Fibroblast of the aortic adventitia (primary cell): ENCODE data around the gene SLC25A13. TPM values are rescaled to one million over a fixed set of nuclear protein-coding genes. Genes with fewer than 3 reads are reported as not detected.

Experiments used
- DNase-seq: peaks from one replicate; pipeline ENCODE4 v3.0.0-alpha.2; 2010; ENCODE audit warnings: low read depth
- H3K4me3 ChIP-seq: 2 replicates; pipeline ENCODE4 v1.5.1; 2011; ENCODE audit warnings: low read depth, mild to moderate bottlenecking, control low read depth, low read length, moderate library complexity
- total RNA-seq: library from RNA; depleted of rRNA; stranded (reverse); fragments of >200 nt; gene quantifications from 2 replicates; pipeline ENCODE4 v1.2.3, GENCODE V29; 2012; ENCODE audit warnings: low replicate concordance
- TF ChIP-seq, protein P1 (sequence below): IDR thresholded peaks from 2 replicates; pipeline ENCODE4 v1.5.1; 2011; ENCODE audit warnings: mild to moderate bottlenecking, low read length, control low read depth, inconsistent platforms; ENCODE audit not compliant: insufficient read depth

Gene SLC25A13
- total RNA-seq, 1 donor = 14.3 TPM

DNA sequence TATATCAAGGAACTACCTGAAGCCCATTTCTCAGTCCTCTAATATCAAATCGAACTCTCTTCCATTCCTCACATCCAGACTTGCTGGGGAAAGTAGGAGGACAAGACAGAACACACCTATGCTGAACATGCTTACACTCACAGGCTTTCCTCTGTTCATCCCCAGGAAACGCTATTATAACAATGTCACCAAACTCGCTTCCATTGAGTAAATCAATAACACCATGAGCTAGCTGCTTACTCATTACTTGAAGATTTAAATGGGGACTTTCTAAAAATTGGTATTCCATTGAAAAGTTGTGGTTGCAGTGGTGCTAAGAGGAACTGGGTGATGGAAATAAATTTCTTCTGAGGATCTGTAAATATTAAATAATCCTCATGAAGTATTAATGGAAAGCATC, 88.8 kb downstream of the SLC25A13 start:
- DNase-seq = no peak
- H3K4me3 ChIP-seq = no peak overlapping the region
- TF ChIP-seq, protein P1, sequence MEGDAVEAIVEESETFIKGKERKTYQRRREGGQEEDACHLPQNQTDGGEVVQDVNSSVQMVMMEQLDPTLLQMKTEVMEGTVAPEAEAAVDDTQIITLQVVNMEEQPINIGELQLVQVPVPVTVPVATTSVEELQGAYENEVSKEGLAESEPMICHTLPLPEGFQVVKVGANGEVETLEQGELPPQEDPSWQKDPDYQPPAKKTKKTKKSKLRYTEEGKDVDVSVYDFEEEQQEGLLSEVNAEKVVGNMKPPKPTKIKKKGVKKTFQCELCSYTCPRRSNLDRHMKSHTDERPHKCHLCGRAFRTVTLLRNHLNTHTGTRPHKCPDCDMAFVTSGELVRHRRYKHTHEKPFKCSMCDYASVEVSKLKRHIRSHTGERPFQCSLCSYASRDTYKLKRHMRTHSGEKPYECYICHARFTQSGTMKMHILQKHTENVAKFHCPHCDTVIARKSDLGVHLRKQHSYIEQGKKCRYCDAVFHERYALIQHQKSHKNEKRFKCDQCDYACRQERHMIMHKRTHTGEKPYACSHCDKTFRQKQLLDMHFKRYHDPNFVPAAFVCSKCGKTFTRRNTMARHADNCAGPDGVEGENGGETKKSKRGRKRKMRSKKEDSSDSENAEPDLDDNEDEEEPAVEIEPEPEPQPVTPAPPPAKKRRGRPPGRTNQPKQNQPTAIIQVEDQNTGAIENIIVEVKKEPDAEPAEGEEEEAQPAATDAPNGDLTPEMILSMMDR = no peak

DNA sequence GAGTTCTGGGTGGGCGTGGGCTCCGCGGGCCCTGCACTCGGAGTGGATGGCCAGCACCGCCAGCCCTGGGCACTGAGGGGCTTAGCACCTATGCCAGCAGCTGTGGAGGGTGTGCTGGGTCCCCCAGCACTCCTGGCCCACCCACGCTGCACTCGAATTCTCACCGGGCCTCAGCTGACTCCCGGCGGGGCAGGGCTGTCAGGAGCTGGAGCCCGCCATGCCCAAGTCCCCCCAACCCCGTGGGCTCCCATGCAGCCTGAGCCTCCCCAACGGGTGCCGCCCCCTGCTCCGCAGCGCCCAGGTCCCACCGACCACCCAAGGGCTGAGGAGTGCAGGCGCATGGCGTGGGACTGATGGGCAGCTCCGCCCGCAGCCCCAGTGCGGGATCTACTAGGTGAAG, 93.1 kb downstream of the SLC25A13 start:
- no peak for DNase-seq
- TF ChIP-seq, protein P1 = no peak
- no peak overlapping the region for H3K4me3 ChIP-seq

DNA sequence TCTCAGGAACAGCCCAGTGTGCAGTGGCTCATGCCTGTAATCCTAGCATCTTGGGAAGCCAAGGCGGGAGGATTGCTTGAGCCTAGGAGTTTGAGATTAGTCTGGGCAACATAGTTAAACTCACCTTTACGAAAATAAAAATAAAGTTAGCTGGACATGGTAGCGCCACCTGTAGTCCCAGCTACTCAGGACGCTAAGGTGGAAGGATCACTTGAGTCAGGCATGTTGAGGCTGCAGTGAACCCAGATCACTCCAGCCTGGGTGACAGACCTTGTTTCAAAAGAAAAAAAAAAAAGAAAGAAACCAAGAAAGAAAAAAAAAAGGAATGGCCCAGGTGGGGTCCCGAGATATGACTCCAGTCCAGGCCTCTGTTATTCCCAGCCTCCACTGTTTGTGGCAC, 96.6 kb downstream of the SLC25A13 start:
- no peak for DNase-seq
- TF ChIP-seq, protein P1 = no peak
- no peak overlapping the region for H3K4me3 ChIP-seq

DNA sequence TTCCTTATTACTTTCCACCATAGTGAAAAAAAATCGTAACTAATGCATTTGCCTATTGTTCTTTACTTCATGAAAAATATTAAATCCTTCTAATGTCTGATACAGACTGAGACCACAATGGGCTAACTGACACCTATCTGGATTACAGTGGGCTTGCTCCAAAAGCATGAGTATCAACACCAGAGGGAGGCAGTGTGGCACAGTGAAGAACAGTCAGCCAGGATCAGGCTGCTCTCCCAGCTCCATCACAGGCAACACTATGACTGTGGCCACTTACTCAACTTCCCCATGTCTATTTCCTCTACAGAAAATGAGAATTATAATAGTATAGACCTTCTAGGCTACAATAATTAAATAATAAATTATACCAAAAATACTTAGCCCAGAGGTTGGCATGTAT, 97.2 kb downstream of the SLC25A13 start:
- TF ChIP-seq, protein P1 = peak; percentile 11

DNA sequence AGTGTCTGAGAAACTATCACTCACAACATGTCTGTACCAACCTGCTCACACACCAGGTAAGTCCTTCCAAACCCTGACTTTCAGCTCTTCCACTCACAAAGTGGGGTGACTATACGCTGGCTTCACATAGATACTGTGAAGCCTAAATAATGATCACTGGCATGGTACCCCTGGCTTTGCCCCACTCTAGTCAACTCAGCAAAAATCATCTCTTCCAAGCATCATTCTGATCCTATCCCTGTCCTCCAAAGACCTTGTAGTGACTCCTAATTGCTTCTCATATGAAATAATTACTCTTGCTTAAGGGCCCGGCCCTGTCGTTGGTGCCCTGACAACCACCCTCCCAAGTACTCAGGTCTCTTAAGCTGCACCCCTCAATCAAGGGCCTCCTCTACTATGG, 97.8 kb downstream of the SLC25A13 start:
- TF ChIP-seq, protein P1 = no peak
- H3K4me3 ChIP-seq = no peak overlapping the region
- DNase-seq = no peak

More for the DNA sequence above, 97.2 kb downstream of the SLC25A13 start:
- no peak for DNase-seq
- no peak overlapping the region for H3K4me3 ChIP-seq

DNA sequence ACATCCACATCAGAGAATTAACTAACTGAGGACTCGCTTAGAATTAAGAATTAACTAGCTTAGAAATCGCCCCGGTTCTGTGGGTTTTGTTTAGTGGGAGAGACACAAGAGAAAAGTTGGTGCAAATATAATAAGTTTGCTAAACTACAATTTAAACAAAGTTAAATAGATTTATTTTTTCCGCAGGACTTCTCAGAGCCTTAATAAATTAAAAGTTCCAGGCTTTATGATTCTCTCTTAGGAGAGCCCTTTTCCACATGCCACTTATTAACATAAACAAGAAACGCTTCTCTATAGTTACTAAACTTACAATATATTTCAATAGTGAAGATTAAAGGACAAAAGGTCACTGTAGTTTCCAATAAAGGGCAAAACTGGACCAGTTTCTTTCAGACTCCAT, 100.0 kb downstream of the SLC25A13 start:
- TF ChIP-seq, protein P1 = no peak
- no peak overlapping the region for H3K4me3 ChIP-seq
- DNase-seq = no peak

DNA sequence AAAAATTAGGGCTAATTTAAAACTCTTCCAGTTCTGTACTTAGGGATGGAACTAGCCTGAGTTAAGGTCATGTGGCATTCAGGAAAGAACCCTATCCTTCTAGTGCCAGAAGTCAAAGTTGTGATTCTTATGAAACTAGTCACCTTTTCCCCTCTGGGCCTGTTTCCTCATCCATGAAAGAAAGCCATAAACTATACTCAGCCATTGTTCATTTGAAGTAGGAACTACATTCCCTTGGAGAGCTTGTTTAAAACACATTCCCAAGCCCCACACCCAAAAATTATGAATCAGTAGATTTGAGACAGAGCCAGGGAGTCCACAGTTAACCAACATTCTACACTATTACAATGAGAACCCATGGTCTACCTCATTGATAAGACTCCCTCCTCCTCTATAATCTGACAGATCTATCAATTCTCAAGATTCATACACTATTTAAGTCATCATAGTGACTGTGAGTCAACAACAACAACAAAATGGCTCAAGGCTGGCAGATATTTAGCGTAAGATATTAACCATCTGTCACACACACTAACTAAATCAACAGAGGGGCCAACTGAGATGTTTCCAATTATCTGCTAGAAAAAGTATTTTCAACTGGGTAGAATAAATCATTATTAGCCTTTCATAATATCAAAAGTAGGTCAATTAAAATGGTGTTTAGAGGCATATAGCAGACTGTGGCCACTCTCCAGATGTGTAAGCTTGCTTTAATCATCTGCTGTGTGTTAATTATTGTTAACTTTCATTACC, 102.3 kb downstream of the SLC25A13 start:
- H3K4me3 ChIP-seq = no peak overlapping the region
- TF ChIP-seq, protein P1 = no peak
- peak; percentile 88 for DNase-seq
